Measurements from ENCODE around the gene KRTAP10-7.

DNA sequence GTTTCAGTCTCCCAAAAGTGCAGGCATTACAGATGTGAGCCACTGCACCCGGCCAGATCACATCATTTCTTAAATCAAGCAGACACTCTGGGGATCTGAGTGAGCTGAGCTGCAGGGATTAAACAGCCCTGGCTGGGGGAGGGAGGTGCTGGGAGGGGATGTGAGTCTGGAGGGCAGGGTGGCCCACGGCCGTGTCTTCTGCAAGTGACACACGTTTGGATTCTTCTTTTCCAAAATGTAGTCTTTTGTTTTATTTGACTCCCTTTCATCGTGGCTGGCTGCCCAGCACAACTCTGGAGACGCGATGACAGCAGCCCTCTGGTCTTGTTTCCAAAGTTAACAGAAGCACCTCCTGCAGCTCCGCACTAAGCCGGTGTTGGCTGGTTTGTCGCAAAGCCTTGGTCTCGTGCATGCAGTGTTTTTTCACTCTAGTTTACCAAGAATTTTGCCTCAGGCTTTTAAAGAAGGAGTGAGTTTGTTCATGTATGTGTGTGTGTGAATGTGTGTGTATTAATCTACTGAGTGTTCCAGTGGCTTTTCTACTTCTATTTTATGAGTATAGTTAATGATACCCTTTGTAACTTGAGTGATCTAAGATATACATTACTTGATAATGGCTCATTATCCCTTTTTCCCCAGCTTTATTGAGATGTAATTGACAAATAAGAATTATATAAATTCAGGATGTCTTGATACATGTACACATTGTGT, 17.2 kb upstream of the KRTAP10-7 start:
- TF ChIP-seq EZH2phosphoT487 (IDR thresholded peaks at IDR 0.05; ENCODE audit: insufficient read depth, low read depth): no peak
- no peak for TF ChIP-seq EZH2 (IDR thresholded peaks at IDR 0.05; ENCODE audit: insufficient read depth, poor library complexity, severe bottlenecking)

All from GM23248 (cell line).